Mesenchymal stem cell (in vitro differentiated cells and primary cell): ENCODE results near the gene FKBP5.
A peak's percentile ranks its signal among the peaks of the same experiment; 100 is the strongest.

Experiments
- DNase-seq: peaks from one replicate; pipeline ENCODE4 v3.0.0-alpha.2; 2013
- H2AFZ ChIP-seq: one replicate; pipeline ENCODE4 v1.6.1; 2013; ENCODE audit warnings: low read depth, mild to moderate bottlenecking, control low read depth, inconsistent platforms, low read length, moderate library complexity
- H2AK5ac ChIP-seq: 2 replicates; pipeline ENCODE4 v1.6.1; 2013; ENCODE audit warnings: low read length, moderate library complexity, mild to moderate bottlenecking, inconsistent platforms; ENCODE audit not compliant: severe bottlenecking
- H2BK120ac ChIP-seq: one replicate; pipeline ENCODE4 v1.6.1; 2013; ENCODE audit warnings: low read depth, mild to moderate bottlenecking, inconsistent platforms, low read length, moderate library complexity
- H2BK12ac ChIP-seq, 2 experiments: one replicate each; pipeline ENCODE4 v1.6.1; 2013; ENCODE audit warnings: inconsistent platforms in 2 of 2, low read length in 2 of 2, mild to moderate bottlenecking in 2 of 2, moderate library complexity in 2 of 2, control low read depth in 1 of 2
- H2BK15ac ChIP-seq: one replicate; pipeline ENCODE4 v1.6.1; 2013; ENCODE audit warnings: mild to moderate bottlenecking, low read depth, inconsistent platforms; ENCODE audit not compliant: poor library complexity, severe bottlenecking
- H2BK5ac ChIP-seq: 2 replicates; pipeline ENCODE4 v1.6.1; 2013; ENCODE audit warnings: low read depth, mild to moderate bottlenecking, low read length, control low read depth, inconsistent platforms; ENCODE audit not compliant: poor library complexity, severe bottlenecking
- H3K14ac ChIP-seq, 2 experiments: one replicate each; pipeline ENCODE4 v1.6.1; 2013; ENCODE audit warnings: inconsistent platforms in 2 of 2, low read length in 2 of 2, control low read depth in 1 of 2, mild to moderate bottlenecking in 1 of 2, moderate library complexity in 1 of 2
- H3K18ac ChIP-seq, 2 experiments: one replicate each; pipeline ENCODE4 v1.6.1; 2013; ENCODE audit warnings: inconsistent platforms in 2 of 2, low read length in 2 of 2, control low read depth in 1 of 2, low read depth in 1 of 2, mild to moderate bottlenecking in 1 of 2
- H3K23ac ChIP-seq, 2 experiments: one replicate each; pipeline ENCODE4 v1.6.1; 2013; ENCODE audit warnings: inconsistent platforms in 2 of 2, low read length in 2 of 2, mild to moderate bottlenecking in 2 of 2, moderate library complexity in 2 of 2, control low read depth in 1 of 2
- H3K27ac ChIP-seq: 2 replicates; pipeline ENCODE4 v1.5.1; 2013; ENCODE audit warnings: mild to moderate bottlenecking, moderate library complexity, low read length, control low read depth, inconsistent platforms; ENCODE audit not compliant: poor library complexity, severe bottlenecking
- H3K27me3 ChIP-seq, 2 experiments: 2 replicates each; pipeline versions ENCODE4 v1.6.1 to v1.7.0; 2013; ENCODE audit warnings: low read length in 2 of 2, mild to moderate bottlenecking in 2 of 2, moderate library complexity in 2 of 2, control low read depth in 1 of 2, inconsistent platforms in 1 of 2; ENCODE audit not compliant: control insufficient read depth in 1 of 2, insufficient read depth in 1 of 2
- H3K36me3 ChIP-seq, 2 experiments: 2 replicates each; pipeline versions ENCODE4 v1.6.1 to v1.7.0; 2013; ENCODE audit warnings: low read length in 2 of 2, control low read depth in 1 of 2, inconsistent platforms in 1 of 2, low read depth in 1 of 2, mild to moderate bottlenecking in 1 of 2; ENCODE audit not compliant: insufficient read depth in 2 of 2, control insufficient read depth in 1 of 2
- H3K4ac ChIP-seq, 2 experiments: one replicate each; pipeline ENCODE4 v1.6.1; 2013; ENCODE audit warnings: inconsistent platforms in 2 of 2, low read length in 2 of 2, mild to moderate bottlenecking in 2 of 2, moderate library complexity in 2 of 2, control low read depth in 1 of 2, low read depth in 1 of 2
- H3K4me1 ChIP-seq: 2 replicates; pipeline ENCODE4 v1.6.1; 2013; ENCODE audit warnings: low read depth, low read length, control low read depth; ENCODE audit not compliant: control insufficient read depth, insufficient read depth
- H3K4me2 ChIP-seq: 2 replicates; pipeline ENCODE4 v1.6.1; 2013; ENCODE audit warnings: low read length, mild to moderate bottlenecking, inconsistent platforms; ENCODE audit not compliant: poor library complexity, severe bottlenecking
- H3K4me3 ChIP-seq, 2 experiments: 2 replicates each; pipeline versions ENCODE4 v1.5.1 to v1.7.0; 2013; ENCODE audit warnings: low read length in 2 of 2, mild to moderate bottlenecking in 2 of 2, control low read depth in 1 of 2, low read depth in 1 of 2; ENCODE audit not compliant: insufficient read depth in 1 of 2
- H3K79me1 ChIP-seq: replicated peaks from 2 replicates; pipeline ENCODE4 v1.6.1; 2013; ENCODE audit warnings: mild to moderate bottlenecking, control low read depth, low read length, inconsistent platforms; ENCODE audit not compliant: poor library complexity, severe bottlenecking
- H3K9ac ChIP-seq: 2 replicates; pipeline ENCODE4 v1.7.0; 2013; ENCODE audit warnings: mild to moderate bottlenecking, low read length, moderate library complexity
- H3K9me3 ChIP-seq: 2 replicates; pipeline ENCODE4 v1.7.0; 2013; ENCODE audit warnings: mild to moderate bottlenecking, low read length; ENCODE audit not compliant: control insufficient read depth
- H4K8ac ChIP-seq: one replicate; pipeline ENCODE4 v1.6.1; 2013; ENCODE audit warnings: inconsistent platforms, mild to moderate bottlenecking, low read length, moderate library complexity
- H4K91ac ChIP-seq: one replicate; pipeline ENCODE4 v1.6.1; 2013; ENCODE audit warnings: mild to moderate bottlenecking, low read length, inconsistent platforms
- WGBS: methylation state at CpG from one replicate; pipeline ENCODE4 v1.1.7; 2013; ENCODE audit warnings: mixed read lengths; 5-methylcytosine and 5-hydroxymethylcytosine counted together

The FKBP5 gene

DNA sequence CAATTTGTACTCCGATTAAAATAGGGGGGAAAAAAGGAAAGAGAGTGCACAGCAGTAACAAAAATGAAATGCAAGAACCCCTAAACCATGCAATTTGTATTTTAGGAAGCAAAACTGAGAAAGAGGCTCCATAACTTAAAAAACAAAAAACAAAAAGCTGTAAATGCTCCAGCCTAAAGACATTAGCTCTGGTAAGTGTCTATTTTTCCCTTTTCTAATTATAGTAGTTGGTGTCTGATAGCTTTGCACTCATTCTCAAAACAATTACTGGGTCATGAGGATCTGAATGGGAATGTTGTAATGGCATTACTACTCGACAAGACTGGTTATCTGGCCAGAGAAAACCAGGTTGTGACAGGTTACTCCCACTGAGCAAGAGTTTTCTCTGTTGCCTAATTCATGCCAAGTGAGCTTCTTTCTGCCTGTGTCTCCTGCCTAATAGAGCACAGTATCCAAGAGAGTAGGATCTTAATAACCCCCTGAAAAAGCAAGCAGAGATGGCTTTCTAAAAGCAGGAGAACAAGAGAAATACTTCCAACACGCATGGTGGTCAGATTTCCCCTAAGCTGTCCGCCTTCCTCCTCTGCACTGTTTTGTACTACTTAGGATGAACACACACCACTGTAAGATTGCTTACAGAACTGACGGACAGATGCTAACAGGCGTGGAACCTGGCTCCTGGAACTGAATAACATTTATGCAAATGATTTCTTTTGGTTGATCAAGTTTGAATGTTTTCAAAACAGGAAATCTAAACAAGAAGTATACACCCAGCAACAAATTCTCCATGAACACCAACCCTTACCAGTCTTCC lies 86.4 kb downstream of the FKBP5 start:
- WGBS = 30% methylated on average over 4 of the region's 6 CpGs
- Histone ChIP-seq H2BK5ac (peak overlapping the region; percentile 51), H3K27ac (peak overlapping the region; percentile 67), H2BK15ac (no peak overlapping the region), H3K79me1 (peaks cover 3% of the 10 kb centered on the region), H3K4me3 (peak overlapping the region in 1 of 2 experiments; percentile 20), H2AFZ (no peak overlapping the region), H3K4ac (peak overlapping the region; percentile 91 to 97), H2BK12ac (peak overlapping the region; percentile 73 to 96), H3K9me3 (no peaks in the 10 kb centered on the region), H2AK5ac (peak overlapping the region; percentile 78), H3K9ac (peak overlapping the region; percentile 76), H4K8ac (peak overlapping the region; percentile 42), H3K23ac (no peak overlapping the region), H3K4me2 (peak overlapping the region; percentile 63), H3K36me3 (peaks cover 0 to 2% of the 10 kb centered on the region in 2 experiments), H4K91ac (peak overlapping the region; percentile 90), H3K18ac (peak overlapping the region; percentile 93 to 96), H3K4me1 (peaks cover 9% of the 10 kb centered on the region), H3K14ac (peak overlapping the region in 1 of 2 experiments; percentile 59), H2BK120ac (peak overlapping the region; percentile 77), H3K27me3 (no peaks in the 10 kb centered on the region)
- DNase-seq = peak; percentile 82

GRCh38 chr6:35601331-35602132 lies 87.2 kb downstream of the FKBP5 start:
- Histone ChIP-seq H2BK12ac (no peak overlapping the region), H4K91ac (no peak overlapping the region), H3K9me3 (no peaks in the 10 kb centered on the region), H3K23ac (no peak overlapping the region), H4K8ac (no peak overlapping the region), H3K27me3 (no peaks in the 10 kb centered on the region), H3K18ac (peak overlapping the region in 1 of 2 experiments; percentile 34), H3K79me1 (no peaks in the 10 kb centered on the region), H3K4me2 (peak overlapping the region; percentile 63), H3K14ac (no peak overlapping the region), H2BK15ac (no peak overlapping the region), H3K9ac (peak overlapping the region; percentile 76), H3K27ac (peak overlapping the region; percentile 67), H3K4me1 (peaks cover 12% of the 10 kb centered on the region), H2AFZ (no peak overlapping the region), H2BK120ac (no peak overlapping the region), H3K36me3 (no peaks in the 10 kb centered on the region), H3K4me3 (peak overlapping the region in 1 of 2 experiments; percentile 20), H3K4ac (no peak overlapping the region), H2BK5ac (no peak overlapping the region), H2AK5ac (no peak overlapping the region)
- WGBS = 1% methylated on average over 8 of the region's 8 CpGs
- DNase-seq = peak; percentile 97

GRCh38 chr6:35600659-35601125 lies 88.0 kb downstream of the FKBP5 start:
- Histone ChIP-seq H2AFZ (no peak overlapping the region), H3K4me1 (peaks cover 12% of the 10 kb centered on the region), H4K8ac (no peak overlapping the region), H2BK120ac (no peak overlapping the region), H3K9me3 (no peaks in the 10 kb centered on the region), H3K14ac (no peak overlapping the region), H3K23ac (no peak overlapping the region), H3K27me3 (no peaks in the 10 kb centered on the region), H3K18ac (no peak overlapping the region), H4K91ac (no peak overlapping the region), H3K4ac (no peak overlapping the region), H2BK5ac (no peak overlapping the region), H3K27ac (no peak overlapping the region), H2AK5ac (no peak overlapping the region), H3K4me3 (no peak overlapping the region), H2BK12ac (no peak overlapping the region), H3K9ac (peak overlapping the region; percentile 76), H2BK15ac (no peak overlapping the region), H3K79me1 (no peaks in the 10 kb centered on the region), H3K36me3 (no peaks in the 10 kb centered on the region), H3K4me2 (no peak overlapping the region)
- WGBS = 0% methylated on average over 1 of the region's 1 CpG
- peak; percentile 37 for DNase-seq
